H1 (cell line): ENCODE measurements around the gene HYAL1. TPM values are rescaled to one million over a fixed set of nuclear protein-coding genes. Genes with fewer than 3 reads are reported as not detected.

ENCODE experiments used
- CTCF ChIA-PET: fragments of 300-600 bp; sonication (Branson Sonifier 250); formaldehyde crosslinking; loops from one replicate; lab custom pipeline; 2021; ENCODE audit not compliant: partially characterized antibody; lab: Charles Lee
- POLR2A ChIA-PET: fragments of 300-600 bp; sonication (Branson Sonifier 250); formaldehyde crosslinking; loops from one replicate; lab custom pipeline; 2021; ENCODE audit warnings: inconsistent platforms; ENCODE audit not compliant: partially characterized antibody; lab: Charles Lee
- DNase-seq, 2 experiments: peaks; one replicate each; pipeline versions ENCODE4 v3.0.0 to v3.0.0-alpha.2; 2010 to 2022; ENCODE audit warnings: low spot score in 2 of 2, low read depth in 1 of 2, mixed read lengths in 1 of 2
- FAIRE-seq: peaks from 2 replicates; lab custom pipeline; 2011; peaks lifted over from hg19 to GRCh38; lab: Jason Lieb, UNC
- H2AFZ ChIP-seq: 2 replicates; pipeline ENCODE4 v1.8.1; 2012; ENCODE audit warnings: low read length, inconsistent platforms
- H2AK5ac ChIP-seq: 2 replicates; pipeline ENCODE4 v1.6.1; 2013; ENCODE audit warnings: low read depth, low read length
- H2BK120ac ChIP-seq: replicated peaks from 2 replicates; pipeline ENCODE3; 2013; ENCODE audit warnings: low read depth, low read length, inconsistent platforms
- H2BK12ac ChIP-seq: 2 replicates; pipeline ENCODE4 v1.6.1; 2013; ENCODE audit warnings: low read depth, low read length
- H2BK15ac ChIP-seq: 2 replicates; pipeline ENCODE4 v1.6.1; 2013; ENCODE audit warnings: low read length
- H2BK20ac ChIP-seq: 2 replicates; pipeline ENCODE4 v1.6.1; 2013; ENCODE audit warnings: low read length
- H2BK5ac ChIP-seq: 2 replicates; pipeline ENCODE4 v1.6.1; 2013; ENCODE audit warnings: low read depth, low read length
- H3K14ac ChIP-seq: 2 replicates; pipeline ENCODE4 v1.6.1; 2013; ENCODE audit warnings: inconsistent platforms; ENCODE audit not compliant: insufficient read length
- H3K18ac ChIP-seq: 2 replicates; pipeline ENCODE4 v1.6.1; 2013; ENCODE audit warnings: low read length; ENCODE audit errors: extremely low read depth
- H3K23ac ChIP-seq: 2 replicates; pipeline ENCODE4 v1.6.1; 2013; ENCODE audit warnings: inconsistent platforms; ENCODE audit not compliant: insufficient read length
- H3K23me2 ChIP-seq: 2 replicates; pipeline ENCODE4 v1.6.1; 2013; ENCODE audit warnings: low read depth, low read length
- H3K27ac ChIP-seq: 2 replicates; pipeline ENCODE4 v1.6.1; 2011; ENCODE audit warnings: low read depth, low read length, inconsistent platforms
- H3K27me3 ChIP-seq, 4 experiments: replicated peaks in 1 of 4; 1 replicate in 1 of 4; 2 replicates in 3 of 4; pipeline versions ENCODE4 v1.6.1 to v1.8.1; 2011 to 2013; ENCODE audit warnings: low read length in 3 of 4, mild to moderate bottlenecking in 3 of 4, inconsistent platforms in 2 of 4, mixed read lengths in 2 of 4, moderate library complexity in 1 of 4; ENCODE audit not compliant: control insufficient read depth in 3 of 4, insufficient read depth in 3 of 4; ENCODE audit errors: extremely low read depth in 1 of 4
- H3K36me3 ChIP-seq, 4 experiments: 2 replicates each; pipeline versions ENCODE4 v1.6.1 to v1.8.1; 2011 to 2013; ENCODE audit warnings: mild to moderate bottlenecking in 4 of 4, low read length in 3 of 4, moderate library complexity in 2 of 4, control low read depth in 1 of 4, inconsistent platforms in 1 of 4; ENCODE audit not compliant: insufficient read depth in 4 of 4, control insufficient read depth in 2 of 4
- H3K4ac ChIP-seq: replicated peaks from 2 replicates; pipeline ENCODE3; 2013; ENCODE audit warnings: low read length, low read depth, mixed read lengths, inconsistent platforms; ENCODE audit not compliant: insufficient read length
- H3K4me1 ChIP-seq, 4 experiments: replicated peaks in 1 of 4; 1 replicate in 1 of 4; 2 replicates in 3 of 4; pipeline versions ENCODE4 v1.6.1 to v1.8.1; 2011 to 2013; ENCODE audit warnings: low read length in 3 of 4, inconsistent platforms in 2 of 4, mixed read lengths in 1 of 4; ENCODE audit not compliant: insufficient read depth in 4 of 4, control insufficient read depth in 3 of 4
- H3K4me2 ChIP-seq, 2 experiments: 2 replicates each; pipeline versions ENCODE4 v1.6.1 to v1.8.1; 2011 to 2013; ENCODE audit warnings: low read depth in 2 of 2, low read length in 2 of 2, control low read depth in 1 of 2, inconsistent platforms in 1 of 2, mild to moderate bottlenecking in 1 of 2; ENCODE audit not compliant: insufficient read depth in 1 of 2
- H3K4me3 ChIP-seq, 4 experiments: fragments of 200-600, 300-600 bp in 1 of 4; sonication (generic), shearing (Covaris generic), sonication (Bioruptor Twin) in 1 of 4; 2 replicates each; pipeline versions ENCODE4 v1.5.1 to v1.8.1; 2011 to 2016; ENCODE audit warnings: low read length in 4 of 4, low read depth in 3 of 4, control low read depth in 2 of 4, inconsistent platforms in 2 of 4, mild to moderate bottlenecking in 2 of 4, mixed read lengths in 1 of 4, moderate library complexity in 1 of 4; ENCODE audit not compliant: insufficient read depth in 2 of 4; ENCODE audit errors: extremely low read depth in 1 of 4
- H3K56ac ChIP-seq: replicated peaks from 2 replicates; pipeline ENCODE3; 2013; ENCODE audit warnings: low read depth, mild to moderate bottlenecking, mixed read lengths, low read length, inconsistent platforms; ENCODE audit not compliant: insufficient read length
- H3K79me1 ChIP-seq: 2 replicates; pipeline ENCODE4 v1.6.1; 2013; ENCODE audit warnings: low read depth, low read length, control low read depth
- H3K79me2 ChIP-seq, 2 experiments: 2 replicates each; pipeline versions ENCODE4 v1.6.1 to v1.8.1; 2012 to 2013; ENCODE audit warnings: low read length in 2 of 2, mild to moderate bottlenecking in 2 of 2, inconsistent platforms in 1 of 2; ENCODE audit not compliant: insufficient read depth in 2 of 2, control insufficient read depth in 1 of 2
- H3K9ac ChIP-seq, 4 experiments: replicated peaks in 1 of 4; 1 replicate in 1 of 4; 2 replicates in 3 of 4; pipeline versions ENCODE4 v1.6.1 to v1.8.1; 2011 to 2013; ENCODE audit warnings: low read depth in 3 of 4, low read length in 3 of 4, control low read depth in 2 of 4, mild to moderate bottlenecking in 2 of 4, moderate library complexity in 2 of 4, inconsistent platforms in 1 of 4; ENCODE audit errors: extremely low read depth in 1 of 4
- H3K9me3 ChIP-seq, 2 experiments: 2 replicates each; pipeline versions ENCODE4 v1.6.1 to v1.8.1; 2012 to 2013; ENCODE audit warnings: mild to moderate bottlenecking in 2 of 2, moderate library complexity in 2 of 2, control low read depth in 1 of 2, inconsistent platforms in 1 of 2, low read depth in 1 of 2, low read length in 1 of 2, mixed read lengths in 1 of 2; ENCODE audit not compliant: insufficient read depth in 2 of 2
- H4K20me1 ChIP-seq, 2 experiments: replicated peaks in 1 of 2; 2 replicates each; pipeline versions ENCODE3 to v1.8.1; 2011 to 2013; ENCODE audit warnings: inconsistent platforms in 2 of 2, low read length in 2 of 2, mild to moderate bottlenecking in 1 of 2; ENCODE audit not compliant: insufficient read depth in 2 of 2, control insufficient read depth in 1 of 2
- H4K5ac ChIP-seq: 2 replicates; pipeline ENCODE4 v1.6.1; 2013; ENCODE audit warnings: low read length, low read depth, mixed read lengths, inconsistent platforms; ENCODE audit not compliant: insufficient read length
- H4K8ac ChIP-seq: 2 replicates; pipeline ENCODE4 v1.8.0; 2013; ENCODE audit warnings: mild to moderate bottlenecking, moderate library complexity, low read length, inconsistent platforms; ENCODE audit not compliant: insufficient read depth; ENCODE audit errors: extremely low read depth
- H4K91ac ChIP-seq: replicated peaks from 2 replicates; pipeline ENCODE3; 2013; ENCODE audit warnings: low read length, mixed read lengths, inconsistent platforms; ENCODE audit not compliant: insufficient read length
- ATF2 ChIP-seq: IDR thresholded peaks from 2 replicates; pipeline ENCODE4 v1.6.1; 2012; ENCODE audit warnings: low read length, inconsistent platforms
- JUND ChIP-seq: IDR thresholded peaks from 2 replicates; pipeline ENCODE4 v1.6.1; 2011; ENCODE audit warnings: mild to moderate bottlenecking, improper control_type of control experiment, low read length
- POU5F1 ChIP-seq: IDR thresholded peaks from 2 replicates; pipeline ENCODE4 v1.6.1; 2011; ENCODE audit warnings: low read depth, mild to moderate bottlenecking, low read length, moderate library complexity
- RAD21 ChIP-seq, 2 experiments: IDR thresholded peaks in 1 of 2; conservative IDR thresholded peaks in 1 of 2; 2 replicates each; pipeline ENCODE4 v1.6.1; 2011; ENCODE audit warnings: low read depth in 2 of 2, low read length in 2 of 2, improper control_type of control experiment in 1 of 2, inconsistent platforms in 1 of 2, mild to moderate bottlenecking in 1 of 2, moderate library complexity in 1 of 2
- SUZ12 ChIP-seq: fragments of 200-600 bp; sonication (generic); IDR thresholded peaks from 2 replicates; pipeline ENCODE4 v1.6.1; 2012; ENCODE audit warnings: mild to moderate bottlenecking, inconsistent platforms, low read length, moderate library complexity, mixed read lengths
- TCF12 ChIP-seq: IDR thresholded peaks from 2 replicates; pipeline ENCODE4 v1.6.1; 2011; ENCODE audit warnings: low read depth, mild to moderate bottlenecking, low read length
- WGBS, 2 experiments: shearing (Covaris generic) in 1 of 2; methylation state at CpG; one replicate each; pipeline versions ENCODE4 v1.1.6 to v1.1.7; 2013 to 2015; ENCODE audit warnings: low lambda C conversion rate in 2 of 2, mixed read lengths in 2 of 2, inconsistent platforms in 1 of 2, low coverage in 1 of 2, missing lambda C conversion rate in 1 of 2; ENCODE audit not compliant: insufficient replicate concordance in 2 of 2, insufficient coverage in 1 of 2, insufficient read length in 1 of 2; ENCODE audit errors: extremely low coverage in 1 of 2, missing lambda C conversion rate in 1 of 2; 5-methylcytosine and 5-hydroxymethylcytosine counted together
- polyA plus RNA-seq, 7 experiments: library from polyadenylated mRNA; depleted of rRNA in 3 of 7; stranded (reverse) in 5 of 7; unstranded in 2 of 7; fragments of >200 nt in 5 of 7; fragments of 200-250 nt in 2 of 7; gene quantifications; 1 replicate in 5 of 7; 2 replicates in 1 of 7; 4 replicates in 1 of 7; pipeline versions ENCODE4 v1.2.1 to v1.2.3, GENCODE V29; 2011 to 2013; ENCODE audit warnings: missing spikeins in 2 of 7, mixed read lengths in 2 of 7
- total RNA-seq: library from RNA; stranded (reverse); fragmentation: NEBNext Ultra II Directional; extraction: Animal tissue kit (Norgen Biotek cat#: 25700); gene quantifications from 2 replicates; pipeline ENCODE4 v1.2.1, GENCODE V29; 2021

HYAL1 gene
- total and polyA plus RNA-seq, 2 of the 8 experiments (the other 6 are each of a cell fraction or from before 2014, with no cell fraction given), result 2.0 to 5.4 TPM

GRCh38 chr3:50293079-50293801, 10.1 kb downstream of the HYAL1 start:
- TF ChIP-seq TCF12, result no peak
- TF ChIP-seq RAD21 (IDR thresholded peaks at IDR 0.05 in 1 of 2, conservative IDR thresholded peaks at IDR 0.05 in 1 of 2; ENCODE audit: low read depth in 2 of 2, low read length in 2 of 2), result no peak
- no peak for TF ChIP-seq ATF2
- no peak for TF ChIP-seq POU5F1
- no peak for TF ChIP-seq JUND
- no peak for TF ChIP-seq SUZ12
- POLR2A ChIA-PET, result interaction anchor here (0.8 to 6.8 kb wide), 10 partner anchors 9 to 55 kb away, joined by 3 to 122 read pairs (median 4); partner anchors contain the start of genes HYAL2, LSMEM2 and TUSC2

More at GRCh38 chr3:50293079-50293801, 10.1 kb downstream of the HYAL1 start:
- peak overlapping the region; percentile 59 for H4K91ac ChIP-seq
- FAIRE-seq (no peak), DNase-seq (no peak)
- H3K27ac ChIP-seq, result 0 out of 2 replicates have a peak overlapping the region, but pooled peaks have one; percentile 37
- H3K23ac ChIP-seq, result no peak overlapping the region
- H3K4me1 ChIP-seq, result peaks cover 0 to 9% (median 5%) of the 10 kb centered on the region in 4 experiments; a peak in 5 of 7 replicates
- H3K79me2 ChIP-seq, result peaks cover 0 to 15% of the 10 kb centered on the region in 2 experiments; a peak in 3 of 4 replicates
- no peak overlapping the region for H3K18ac ChIP-seq
- H2AK5ac ChIP-seq, result no peak overlapping the region
- WGBS, 2 experiments, result 91% methylated on average over 12 of the region's 12 CpGs; no CpG with 5 or more reads in 1 of the 2 experiments
- no peak overlapping the region for H2BK20ac ChIP-seq
- H3K27me3 ChIP-seq, result no peaks in the 10 kb centered on the region; a peak in 2 of 7 replicates
- no peak overlapping the region for H4K5ac ChIP-seq
- H4K8ac ChIP-seq, result 0 out of 2 replicates have a peak overlapping the region, but pooled peaks have one; percentile 41
- H3K9me3 ChIP-seq, result no peaks in the 10 kb centered on the region
- H3K14ac ChIP-seq, result no peak overlapping the region
- H3K23me2 ChIP-seq, result peaks cover 10% of the 10 kb centered on the region
- H2BK12ac ChIP-seq, result no peak overlapping the region
- no peak overlapping the region for H3K9ac ChIP-seq
- peaks cover 0 to 8% of the 10 kb centered on the region in 2 experiments for H4K20me1 ChIP-seq
- H2BK120ac ChIP-seq, result no peak overlapping the region
- 0 out of 2 replicates have a peak overlapping the region, but pooled peaks have one; percentile 67 for H2BK5ac ChIP-seq
- H2AFZ ChIP-seq, result no peak overlapping the region
- no peak overlapping the region for H3K56ac ChIP-seq
- H3K4me2 ChIP-seq, result peak overlapping the region; percentile 93 to 95; a peak in 3 of 4 replicates
- H3K79me1 ChIP-seq, result peaks cover 8% of the 10 kb centered on the region; the same call in 1 of the 2 replicates
- H3K4me3 ChIP-seq, result peak overlapping the region in 1 of 4 experiments; percentile 94; a peak in 1 of 8 replicates
- H3K4ac ChIP-seq, result no peak overlapping the region
- peaks cover 12 to 20% (median 18%) of the 10 kb centered on the region in 4 experiments for H3K36me3 ChIP-seq
- CTCF ChIA-PET, result interaction anchor here (0.5 to 4.3 kb wide), 11 partner anchors 9 to 99 kb away, joined by 3 to 15 read pairs (median 3); partner anchors contain the start of genes HYAL2 and LSMEM2
- no peak overlapping the region for H2BK15ac ChIP-seq
